Adipose tissue (tissue), 3 donors: ENCODE results near the gene RANBP3. TPM values are rescaled to one million over a fixed set of nuclear protein-coding genes. Genes with fewer than 3 reads are reported as not detected.

ENCODE experiments used
- H3K27ac ChIP-seq: one replicate; pipeline ENCODE4 v1.5.1; 2013; ENCODE audit warnings: low read depth, low read length
- WGBS, 3 donors: extraction: QIAGEN DNeasy Blood & Tissue Kit; methylation state at CpG; one replicate each; pipeline ENCODE4 v1.1.7; 2013; 5-methylcytosine and 5-hydroxymethylcytosine counted together
- polyA plus RNA-seq, 3 donors: library from polyadenylated mRNA; stranded (reverse); fragments of 200-250 nt; gene quantifications; one replicate each; pipeline ENCODE4 v1.2.3, GENCODE V29; 2013
- donor health status: healthy with polysubstance abuse.
- donor health status: Bipolar disorder and iron deficiency.
- donor health status: healthy.

RANBP3 gene
- polyA plus RNA-seq, 3 donors: 26.3 to 34.5 (median 32.3) TPM

GRCh38 chr19:5923356-5923755, 54.6 kb downstream of the RANBP3 start:
- 91 to 93% (median 92%) methylated on average over 16 of the region's 16 CpGs for WGBS, 3 donors
- no peak overlapping the region for H3K27ac ChIP-seq

- WGBS, 3 donors: 90 to 92% (median 91%) methylated on average over 12 of the region's 12 CpGs
- no peak overlapping the region for H3K27ac ChIP-seq
Observed at GRCh38 chr19:5922161-5922545, 55.8 kb downstream of the RANBP3 start.

GRCh38 chr19:5921516-5922160, 56.3 kb downstream of the RANBP3 start:
- 78 to 86% (median 85%) methylated on average over 21 of the region's 21 CpGs for WGBS, 3 donors
- no peak overlapping the region for H3K27ac ChIP-seq

- no peak overlapping the region for H3K27ac ChIP-seq
Observed at GRCh38 chr19:5918463-5919079, 59.4 kb downstream of the RANBP3 start.

GRCh38 chr19:5917431-5918107, 60.4 kb downstream of the RANBP3 start:
- 91 to 96% (median 92%) methylated on average over 29 to 36 of the region's 36 CpGs for WGBS, 3 donors
- no peak overlapping the region for H3K27ac ChIP-seq

More at GRCh38 chr19:5918463-5919079, 59.4 kb downstream of the RANBP3 start:
- 94 to 98% (median 95%) methylated on average over 20 of the region's 20 CpGs for WGBS, 3 donors

GRCh38 chr19:5916181-5916708, 61.7 kb downstream of the RANBP3 start:
- no peak overlapping the region for H3K27ac ChIP-seq
- WGBS, 3 donors: 50 to 70% (median 61%) methylated on average over 14 of the region's 14 CpGs

- H3K27ac ChIP-seq: no peak overlapping the region
- 73 to 82% (median 76%) methylated on average over 11 of the region's 11 CpGs for WGBS, 3 donors
Observed at GRCh38 chr19:5915782-5916165, 62.2 kb downstream of the RANBP3 start.

GRCh38 chr19:5914946-5915781, 62.8 kb downstream of the RANBP3 start:
- H3K27ac ChIP-seq: no peak overlapping the region
- WGBS, 3 donors: 57 to 88% (median 85%) methylated on average over 41 to 42 of the region's 42 CpGs

GRCh38 chr19:5914358-5914774, 63.6 kb downstream of the RANBP3 start:
- no peak overlapping the region for H3K27ac ChIP-seq
- WGBS, 3 donors: 66 to 77% (median 76%) methylated on average over 21 to 22 of the region's 22 CpGs

GRCh38 chr19:5913739-5914357, 64.1 kb downstream of the RANBP3 start, which contains the start of gene CAPS:
Gene CAPS, plus strand, starts transcription at chr19:5914254. Its CDS starts 153 bp downstream, at chr19:5914407.
- H3K27ac ChIP-seq: no peak within 1 kb of the TSS
- 65 to 77% (median 77%) methylated on average over 10 of the region's 10 CpGs for WGBS, 3 donors

GRCh38 chr19:5911366-5911765, 66.6 kb downstream of the RANBP3 start:
- H3K27ac ChIP-seq: no peak overlapping the region
- WGBS, 3 donors: 95 to 100% (median 100%) methylated on average over 1 of the region's 1 CpG

GRCh38 chr19:5910638-5910907, 67.4 kb downstream of the RANBP3 start:
- 73 to 91% (median 76%) methylated on average over 1 of the region's 1 CpG for WGBS, 3 donors
- H3K27ac ChIP-seq: no peak overlapping the region

- 71 to 73% (median 73%) methylated on average over 10 to 14 of the region's 14 CpGs for WGBS, 3 donors
- no peak overlapping the region for H3K27ac ChIP-seq
Observed at GRCh38 chr19:5908773-5909442, 69.0 kb downstream of the RANBP3 start.

- WGBS, 3 donors: 57 to 73% (median 71%) methylated on average over 5 of the region's 5 CpGs
- no peak overlapping the region for H3K27ac ChIP-seq
Observed at GRCh38 chr19:5907241-5907640, 70.7 kb downstream of the RANBP3 start.

GRCh38 chr19:5905114-5905778, 72.7 kb downstream of the RANBP3 start:
- no peak overlapping the region for H3K27ac ChIP-seq
- 39 to 51% (median 46%) methylated on average over 31 of the region's 31 CpGs for WGBS, 3 donors

GRCh38 chr19:5904352-5905113, 73.4 kb downstream of the RANBP3 start, which contains the start of gene VMAC:
Gene VMAC, plus strand, starts transcription at chr19:5904872. Its CDS starts 19 bp downstream, at chr19:5904891.
- WGBS, 3 donors: 0% methylated on average over 60 to 61 of the region's 61 CpGs
- peak within 1 kb of the TSS; percentile 39 for H3K27ac ChIP-seq
